H1 (cell line): ENCODE data around the gene CGN. TPM values are rescaled to one million over a fixed set of nuclear protein-coding genes. Genes with fewer than 3 reads are reported as not detected.

ENCODE experiments used
- BRCA1 ChIP-seq: IDR thresholded peaks from 2 replicates; pipeline ENCODE4 v1.6.1; 2012; ENCODE audit warnings: low read depth, low read length, improper control_type of control experiment
- CBX8 ChIP-seq: fragments of 300-800, 300-1000 bp; sonication (generic); IDR thresholded peaks from 2 replicates; pipeline ENCODE4 v1.7.1; 2016; ENCODE audit warnings: low read depth, low read length, borderline replicate concordance
- CHD2 ChIP-seq: IDR thresholded peaks from 2 replicates; pipeline ENCODE4 v1.6.1; 2012; ENCODE audit warnings: low read length, improper control_type of control experiment
- CREB1 ChIP-seq: IDR thresholded peaks from 2 replicates; pipeline ENCODE4 v1.6.1; 2012; ENCODE audit warnings: inconsistent platforms
- CTBP2 ChIP-seq: IDR thresholded peaks from 2 replicates; pipeline ENCODE4 v1.7.0; 2011; ENCODE audit warnings: borderline replicate concordance, mild to moderate bottlenecking, moderate library complexity, mixed read lengths, low read length; ENCODE audit not compliant: insufficient read depth, insufficient read length
- GTF2F1 ChIP-seq: IDR thresholded peaks from 2 replicates; pipeline ENCODE4 v1.6.1; 2012; ENCODE audit warnings: low read depth, low read length, improper control_type of control experiment, borderline replicate concordance
- JUND ChIP-seq: IDR thresholded peaks from 2 replicates; pipeline ENCODE4 v1.6.1; 2011; ENCODE audit warnings: mild to moderate bottlenecking, improper control_type of control experiment, low read length
- KDM1A ChIP-seq: fragments of 200-600, 300-600 bp; sonication (generic); IDR thresholded peaks from 2 replicates; pipeline ENCODE4 v1.7.1; 2016; ENCODE audit warnings: mild to moderate bottlenecking, low read length, borderline replicate concordance
- KDM4A ChIP-seq: IDR thresholded peaks from one replicate; pipeline ENCODE4 v1.7.1; 2012; ENCODE audit warnings: low read depth, mild to moderate bottlenecking, moderate library complexity, low read length, inconsistent platforms; ENCODE audit not compliant: severe bottlenecking
- POLR2A ChIP-seq, 2 experiments: IDR thresholded peaks; 1 replicate in 1 of 2; 2 replicates in 1 of 2; pipeline ENCODE4 v1.6.1; 2011; ENCODE audit warnings: low read depth in 2 of 2, low read length in 2 of 2, mild to moderate bottlenecking in 2 of 2; ENCODE audit errors: control extremely low read depth in 1 of 2
- POU5F1 ChIP-seq: IDR thresholded peaks from 2 replicates; pipeline ENCODE4 v1.6.1; 2011; ENCODE audit warnings: low read depth, mild to moderate bottlenecking, low read length, moderate library complexity
- RAD21 ChIP-seq, 2 experiments: IDR thresholded peaks in 1 of 2; conservative IDR thresholded peaks in 1 of 2; 2 replicates each; pipeline ENCODE4 v1.6.1; 2011; ENCODE audit warnings: low read depth in 2 of 2, low read length in 2 of 2, improper control_type of control experiment in 1 of 2, inconsistent platforms in 1 of 2, mild to moderate bottlenecking in 1 of 2, moderate library complexity in 1 of 2
- RXRA ChIP-seq: IDR thresholded peaks from 2 replicates; pipeline ENCODE4 v1.6.1; 2011; ENCODE audit warnings: low read depth, mild to moderate bottlenecking, low read length, moderate library complexity; ENCODE audit not compliant: insufficient read depth
- SIN3A ChIP-seq, 2 experiments: IDR thresholded peaks in 1 of 2; conservative IDR thresholded peaks in 1 of 2; 2 replicates each; pipeline ENCODE4 v1.6.1; 2011 to 2012; ENCODE audit warnings: low read length in 2 of 2, improper control_type of control experiment in 1 of 2, low read depth in 1 of 2, mild to moderate bottlenecking in 1 of 2
- SIRT6 ChIP-seq: IDR thresholded peaks from one replicate; pipeline ENCODE4 v1.7.1; 2012; ENCODE audit warnings: low read length, inconsistent platforms
- SP4 ChIP-seq: IDR thresholded peaks from 2 replicates; pipeline ENCODE4 v1.6.1; 2012; ENCODE audit warnings: low read length, inconsistent platforms
- SUZ12 ChIP-seq: fragments of 200-600 bp; sonication (generic); IDR thresholded peaks from 2 replicates; pipeline ENCODE4 v1.6.1; 2012; ENCODE audit warnings: mild to moderate bottlenecking, inconsistent platforms, low read length, moderate library complexity, mixed read lengths
- TAF1 ChIP-seq: IDR thresholded peaks from 2 replicates; pipeline ENCODE4 v1.6.1; 2011; ENCODE audit warnings: mild to moderate bottlenecking, low read depth, low read length
- TCF12 ChIP-seq: IDR thresholded peaks from 2 replicates; pipeline ENCODE4 v1.6.1; 2011; ENCODE audit warnings: low read depth, mild to moderate bottlenecking, low read length
- YY1 ChIP-seq: IDR thresholded peaks from 2 replicates; pipeline ENCODE4 v1.6.1; 2011; ENCODE audit warnings: low read depth, mild to moderate bottlenecking, low read length
- polyA plus RNA-seq, 7 experiments: library from polyadenylated mRNA; depleted of rRNA in 3 of 7; stranded (reverse) in 5 of 7; unstranded in 2 of 7; fragments of >200 nt in 5 of 7; fragments of 200-250 nt in 2 of 7; gene quantifications; 1 replicate in 5 of 7; 2 replicates in 1 of 7; 4 replicates in 1 of 7; pipeline versions ENCODE4 v1.2.1 to v1.2.3, GENCODE V29; 2011 to 2013; ENCODE audit warnings: missing spikeins in 2 of 7, mixed read lengths in 2 of 7
- total RNA-seq: library from RNA; stranded (reverse); fragmentation: NEBNext Ultra II Directional; extraction: Animal tissue kit (Norgen Biotek cat#: 25700); gene quantifications from 2 replicates; pipeline ENCODE4 v1.2.1, GENCODE V29; 2021
- TF ChIP-seq, protein P1 (sequence below): IDR thresholded peaks from 2 replicates; pipeline ENCODE4 v1.6.1; 2012; ENCODE audit warnings: low read length, inconsistent platforms

The CGN gene
- total and polyA plus RNA-seq, 2 of the 8 experiments (the other 6 are each of a cell fraction or from before 2014, with no cell fraction given): 15.9 to 52.7 TPM

GRCh38 chr1:151534662-151535278 lies 23.6 kb downstream of the CGN start (continued):
- TF ChIP-seq RAD21 (IDR thresholded peaks at IDR 0.05 in 1 of 2, conservative IDR thresholded peaks at IDR 0.05 in 1 of 2; ENCODE audit: low read depth in 2 of 2, low read length in 2 of 2): peak; percentile 85 to 91
- no peak for TF ChIP-seq GTF2F1
- TF ChIP-seq TCF12: no peak
- TF ChIP-seq SIRT6: no peak
- no peak for TF ChIP-seq POLR2A (IDR thresholded peaks at IDR 0.05; ENCODE audit: control extremely low read depth in 1 of 2, low read depth in 2 of 2, low read length in 2 of 2)
- no peak for TF ChIP-seq KDM1A
- TF ChIP-seq CTBP2: no peak
- no peak for TF ChIP-seq KDM4A
- peak in 1 of 2 experiments; percentile 55; a peak in 1 of 4 replicates for TF ChIP-seq SIN3A (conservative IDR thresholded peaks at IDR 0.05 in 1 of 2, IDR thresholded peaks at IDR 0.05 in 1 of 2; ENCODE audit: low read depth in 1 of 2, low read length in 2 of 2)
- no peak for TF ChIP-seq SUZ12
- peak; percentile 22; the same call in 1 of the 2 replicates for TF ChIP-seq CREB1
- TF ChIP-seq BRCA1: no peak
- TF ChIP-seq POU5F1: no peak
- TF ChIP-seq JUND: no peak
- TF ChIP-seq SP4: no peak
- no peak for TF ChIP-seq RXRA
- TF ChIP-seq, protein P1, sequence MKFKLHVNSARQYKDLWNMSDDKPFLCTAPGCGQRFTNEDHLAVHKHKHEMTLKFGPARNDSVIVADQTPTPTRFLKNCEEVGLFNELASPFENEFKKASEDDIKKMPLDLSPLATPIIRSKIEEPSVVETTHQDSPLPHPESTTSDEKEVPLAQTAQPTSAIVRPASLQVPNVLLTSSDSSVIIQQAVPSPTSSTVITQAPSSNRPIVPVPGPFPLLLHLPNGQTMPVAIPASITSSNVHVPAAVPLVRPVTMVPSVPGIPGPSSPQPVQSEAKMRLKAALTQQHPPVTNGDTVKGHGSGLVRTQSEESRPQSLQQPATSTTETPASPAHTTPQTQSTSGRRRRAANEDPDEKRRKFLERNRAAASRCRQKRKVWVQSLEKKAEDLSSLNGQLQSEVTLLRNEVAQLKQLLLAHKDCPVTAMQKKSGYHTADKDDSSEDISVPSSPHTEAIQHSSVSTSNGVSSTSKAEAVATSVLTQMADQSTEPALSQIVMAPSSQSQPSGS: no peak
- no peak for TF ChIP-seq CHD2
- TF ChIP-seq TAF1: no peak
- TF ChIP-seq YY1: 0 out of 2 replicates have a peak, but pooled peaks have one; percentile 36
- TF ChIP-seq CBX8: no peak
